K562 (cell line): ENCODE results near the gene CCNL2. TPM values are rescaled to one million over a fixed set of nuclear protein-coding genes. Genes with fewer than 3 reads are reported as not detected.

Experiments used
- ATAC-seq: fragments of 200-7000 bp; cut with Tn5 transposase; 3 replicates; pipeline ENCODE4 v1.9.1; 2020; ENCODE audit warnings: moderate library complexity
- BruUV-seq: library from RNA; stranded (reverse); fragments of 400-500 nt; replicated peaks from 2 replicates; lab custom pipeline; 2021; lab: Mats Ljungman, UMichigan
- CTCF ChIA-PET: fragments of 300-600 bp; formaldehyde crosslinking; extraction: SDS; loops from one replicate; lab custom pipeline; 2021; ENCODE audit warnings: low intra/inter-chr PET ratio; lab: Yijun Ruan, JAX
- POLR2A ChIA-PET: fragments of 300-600, 350-650 bp; sonication (Branson Sonifier 250); formaldehyde crosslinking; extraction: SDS; loops from one replicate; lab custom pipeline; 2021; ENCODE audit warnings: antibody characterized with exemption, inconsistent platforms; lab: Yijun Ruan, JAX
- DNase-seq, 4 experiments: peaks; one replicate each; pipeline versions ENCODE4 v3.0.0 to v3.0.0-alpha.2; 2011 to 2018; ENCODE audit warnings: low spot score in 3 of 4, mixed read lengths in 3 of 4; ENCODE audit errors: extremely low read depth in 1 of 4
- FAIRE-seq: peaks from 2 replicates; lab custom pipeline; 2011; peaks lifted over from hg19 to GRCh38; lab: Jason Lieb, UNC
- H2AFZ ChIP-seq: 2 replicates; pipeline ENCODE4 v1.6.0; 2011; ENCODE audit warnings: low read depth, low read length, control low read depth, inconsistent platforms
- H3K27ac ChIP-seq: fragments of 200-600 bp; 3 replicates; pipeline ENCODE4 v1.8.0; 2011; ENCODE audit warnings: low read depth, mild to moderate bottlenecking, control low read depth, inconsistent platforms, low read length, moderate library complexity, mixed read lengths; ENCODE audit errors: extremely low read depth
- H3K27me3 ChIP-seq, 2 experiments: fragments of 300-600 bp in 1 of 2; 2 replicates in 1 of 2; 3 replicates in 1 of 2; pipeline versions ENCODE4 v1.6.0 to v1.8.0; 2011; ENCODE audit warnings: inconsistent platforms in 2 of 2, low read length in 2 of 2, mild to moderate bottlenecking in 1 of 2, mixed read lengths in 1 of 2, moderate library complexity in 1 of 2; ENCODE audit not compliant: control insufficient read depth in 2 of 2, insufficient read depth in 2 of 2
- H3K36me3 ChIP-seq: fragments of 300-600 bp; 3 replicates; pipeline ENCODE4 v1.8.0; 2011; ENCODE audit warnings: mild to moderate bottlenecking, low read length, inconsistent platforms; ENCODE audit not compliant: control insufficient read depth, insufficient read depth
- H3K4me1 ChIP-seq, 2 experiments: fragments of 200-600 bp in 1 of 2; replicated peaks in 1 of 2; 2 replicates in 1 of 2; 3 replicates in 1 of 2; pipeline versions ENCODE4 v1.5.1 to v1.8.0; 2011; ENCODE audit warnings: inconsistent platforms in 2 of 2, low read length in 2 of 2, mild to moderate bottlenecking in 1 of 2, mixed read lengths in 1 of 2, moderate library complexity in 1 of 2; ENCODE audit not compliant: control insufficient read depth in 2 of 2, insufficient read depth in 2 of 2
- H3K4me2 ChIP-seq: 2 replicates; pipeline ENCODE4 v1.6.1; 2011; ENCODE audit warnings: low read length, control low read depth, inconsistent platforms, mixed read lengths; ENCODE audit not compliant: insufficient read depth
- H3K4me3 ChIP-seq: fragments of 200-600 bp; sonication (generic), shearing (Covaris generic); 2 replicates; pipeline ENCODE4 v1.5.1; 2016; ENCODE audit warnings: control low read depth, inconsistent platforms
- H3K79me2 ChIP-seq: fragments of 200-600 bp; 3 replicates; pipeline ENCODE4 v1.8.0; 2011; ENCODE audit warnings: low read length, inconsistent platforms; ENCODE audit not compliant: control insufficient read depth, insufficient read depth
- H3K9ac ChIP-seq, 2 experiments: 2 replicates each; pipeline versions ENCODE4 v1.6.0 to v1.6.1; 2011; ENCODE audit warnings: low read depth in 2 of 2, low read length in 2 of 2, control low read depth in 1 of 2, inconsistent platforms in 1 of 2, mild to moderate bottlenecking in 1 of 2, mixed read lengths in 1 of 2; ENCODE audit not compliant: insufficient read depth in 1 of 2
- H3K9me1 ChIP-seq: one replicate; pipeline ENCODE4 v1.6.0; 2011; ENCODE audit warnings: inconsistent platforms, mild to moderate bottlenecking, low read length, moderate library complexity; ENCODE audit not compliant: control insufficient read depth, insufficient read depth
- H3K9me3 ChIP-seq: replicated peaks from 2 replicates; pipeline ENCODE4 v1.5.1; 2011; ENCODE audit warnings: low read depth, low read length, inconsistent platforms; ENCODE audit not compliant: control insufficient read depth, insufficient read depth
- H4K20me1 ChIP-seq: replicated peaks from 2 replicates; pipeline ENCODE4 v1.6.1; 2011; ENCODE audit warnings: low read length, inconsistent platforms, mixed read lengths; ENCODE audit not compliant: control insufficient read depth, insufficient read depth
- IRF1 ChIP-seq: sonication (generic); formaldehyde crosslinking; IDR thresholded peaks from 2 replicates; pipeline ENCODE4 v1.8.0; 2022; ENCODE audit warnings: missing genetic modification reagents, mild to moderate bottlenecking, borderline replicate concordance
- RBM22 ChIP-seq: fragments of 200-400 bp; formaldehyde crosslinking; IDR thresholded peaks from 2 replicates; pipeline ENCODE4 v1.6.1; 2018; ENCODE audit warnings: low read length, low read depth; ENCODE audit not compliant: poor library complexity, severe bottlenecking
- ZBTB33 ChIP-seq: sonication (generic); formaldehyde crosslinking; IDR thresholded peaks from 2 replicates; pipeline ENCODE4 v1.8.1; 2023; ENCODE audit warnings: mild to moderate bottlenecking, missing genetic modification reagents
- WGBS: fragments of 100-300 bp; shearing (Covaris generic); methylation state at CpG from one replicate; pipeline ENCODE4 v1.1.6; 2016; ENCODE audit warnings: low coverage, mixed read lengths; ENCODE audit not compliant: insufficient coverage; ENCODE audit errors: missing lambda C conversion rate; 5-methylcytosine and 5-hydroxymethylcytosine counted together
- in situ Hi-C: fragments of 300-500 bp; cut with MboI; formaldehyde crosslinking; loops from 4 replicates; pipeline ENCODE4 v1.15.0; 2018; ENCODE audit warnings: inconsistent platforms, mixed read lengths
- intact Hi-C: fragments of 100-400 bp; cut with micrococcal nuclease; formaldehyde crosslinking; loops from 2 replicates; pipeline ENCODE4 v1.14.2; 2022
- polyA plus RNA-seq, 8 experiments: library from polyadenylated mRNA; depleted of rRNA in 4 of 8; stranded (reverse) in 5 of 8; unstranded in 3 of 8; fragments of >200 nt; fragmentation: Nextera tagmentation in 2 of 8; fragmentation: Illumina TruSeq in 1 of 8; extraction: Ambion mirVana in 2 of 8; extraction: Trizol in 1 of 8; gene quantifications; 2 replicates each; pipeline versions ENCODE4 v1.2.1 to v1.2.3, GENCODE V29; 2011 to 2014; ENCODE audit warnings: inconsistent platforms in 1 of 8, missing spikeins in 1 of 8
- total RNA-seq, 7 experiments: library from RNA; depleted of rRNA in 6 of 7; stranded (reverse); fragments of >200 nt in 6 of 7; fragmentation: Illumina TruSeq in 2 of 7; extraction: Trizol in 2 of 7; gene quantifications; 2 replicates each; pipeline versions ENCODE4 v1.2.1 to v1.2.3, GENCODE V29; 2011 to 2021; ENCODE audit warnings: low replicate concordance in 1 of 7

The CCNL2 gene
- total and polyA plus RNA-seq, 9 of the 15 experiments (the other 6 are each of a cell fraction or from before 2014, with no cell fraction given) = 2.8 to 287 (median 94.5) TPM

DNA sequence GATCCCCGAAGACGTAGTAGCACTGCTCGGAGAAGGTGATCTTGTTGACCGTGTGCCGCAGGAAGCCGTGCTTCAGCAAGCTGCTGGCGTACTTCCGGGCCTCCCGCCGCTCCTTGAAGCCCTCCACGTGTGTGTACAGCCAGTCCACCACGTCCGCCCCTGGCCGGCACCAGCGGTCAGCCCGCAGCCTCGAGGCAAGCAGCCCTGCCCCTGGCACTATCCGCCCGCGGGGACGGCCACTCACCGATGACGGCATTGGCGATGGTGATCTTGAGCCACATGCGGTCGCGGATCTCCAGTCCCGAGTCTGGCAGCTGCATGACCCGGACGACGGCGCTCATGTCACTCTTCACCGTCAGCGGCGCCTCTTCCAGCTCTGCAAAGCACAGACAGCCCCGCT lies 60.9 kb downstream of the CCNL2 start:
- 97% methylated on average over 31 of the region's 36 CpGs for WGBS
- in situ Hi-C loops (no loop called here), intact Hi-C loops (no loop called here)
- no peak for ATAC-seq
- Histone ChIP-seq H3K9ac (0 out of 4 replicates have a peak overlapping the region, but pooled peaks of 1 of the 2 experiments have one; percentile 17), H3K9me3 (peaks cover 2% of the 10 kb centered on the region; the same call in 1 of the 2 replicates), H3K4me3 (no peak overlapping the region), H3K36me3 (peaks cover 83% of the 10 kb centered on the region; the same call in 2 of the 3 replicates), H3K4me2 (no peak overlapping the region), H2AFZ (no peak overlapping the region), H3K9me1 (peaks cover 3% of the 10 kb centered on the region), H3K27ac (no peak overlapping the region), H4K20me1 (peaks cover 26% of the 10 kb centered on the region; the same call in 1 of the 2 replicates), H3K4me1 (peaks cover 0 to 86% of the 10 kb centered on the region in 2 experiments; a peak in 2 of 5 replicates), H3K79me2 (peaks cover 7% of the 10 kb centered on the region), H3K27me3 (no peaks in the 10 kb centered on the region)
- ChIA-PET POLR2A (interaction anchor here (0.6 to 1.7 kb wide), 5 partner anchors 8 to 276 kb away, joined by 3 to 7 read pairs (median 5); no protein-coding TSS in a partner anchor), CTCF (no interaction called here)
- peak; percentile 18 for TF ChIP-seq RBM22
- no peak for TF ChIP-seq IRF1 (CRISPR knock-in tag)
- peak; percentile 90 for TF ChIP-seq ZBTB33 (CRISPR knock-in tag)
- FAIRE-seq = no peak
- BruUV-seq = no TSS peak
- no peak for DNase-seq
